ENCODE data around the gene FOXS1. TPM values are rescaled to one million over a fixed set of nuclear protein-coding genes. Genes with fewer than 3 reads are reported as not detected.

Gene FOXS1

Small RNAs within 50 kb of the gene (small RNA-seq; reads per million reads assigned to genes)
- gene AL160175.1 (ENCODE audit: low read depth): not detected
